ENCODE data around the gene HSD17B1. TPM values are rescaled to one million over a fixed set of nuclear protein-coding genes. Genes with fewer than 3 reads are reported as not detected.
"Not testable (repeated sequence)": the region's sequence is repeated elsewhere in the genome, so short reads cannot be mapped to it uniquely, and the experiment has no call there.

The HSD17B1 gene
- total RNA-seq, 2 experiments from 2014 or later: 0.73 to 0.97 TPM

GRCh38 chr17:42541041-42541833, 11.5 kb upstream of the HSD17B1 start:
- peak overlapping the region; percentile 77 for H3K27ac Mint-ChIP-seq
- H3K36me3 Mint-ChIP-seq (ENCODE audit: low read depth): peaks cover 9% of the 10 kb centered on the region
- H3K9me3 Mint-ChIP-seq: no peaks in the 10 kb centered on the region
- peaks cover 41% of the 10 kb centered on the region for H3K4me1 Mint-ChIP-seq
- no peaks in the 10 kb centered on the region for H3K27me3 Mint-ChIP-seq
- H3K4me3 Mint-ChIP-seq: peak overlapping the region; percentile 14
- CTCF ChIA-PET: interaction anchor here (0.5 to 1.8 kb wide), 8 partner anchors 10 to 1660 kb away, joined by 3 to 9 read pairs (median 4); no protein-coding TSS in a partner anchor
- no peak for DNase-seq
- POLR2A ChIA-PET: interaction anchor here (0.7 kb wide), 1 partner anchor 299 kb away, joined by 3 read pairs; no protein-coding TSS in a partner anchor

DNA sequence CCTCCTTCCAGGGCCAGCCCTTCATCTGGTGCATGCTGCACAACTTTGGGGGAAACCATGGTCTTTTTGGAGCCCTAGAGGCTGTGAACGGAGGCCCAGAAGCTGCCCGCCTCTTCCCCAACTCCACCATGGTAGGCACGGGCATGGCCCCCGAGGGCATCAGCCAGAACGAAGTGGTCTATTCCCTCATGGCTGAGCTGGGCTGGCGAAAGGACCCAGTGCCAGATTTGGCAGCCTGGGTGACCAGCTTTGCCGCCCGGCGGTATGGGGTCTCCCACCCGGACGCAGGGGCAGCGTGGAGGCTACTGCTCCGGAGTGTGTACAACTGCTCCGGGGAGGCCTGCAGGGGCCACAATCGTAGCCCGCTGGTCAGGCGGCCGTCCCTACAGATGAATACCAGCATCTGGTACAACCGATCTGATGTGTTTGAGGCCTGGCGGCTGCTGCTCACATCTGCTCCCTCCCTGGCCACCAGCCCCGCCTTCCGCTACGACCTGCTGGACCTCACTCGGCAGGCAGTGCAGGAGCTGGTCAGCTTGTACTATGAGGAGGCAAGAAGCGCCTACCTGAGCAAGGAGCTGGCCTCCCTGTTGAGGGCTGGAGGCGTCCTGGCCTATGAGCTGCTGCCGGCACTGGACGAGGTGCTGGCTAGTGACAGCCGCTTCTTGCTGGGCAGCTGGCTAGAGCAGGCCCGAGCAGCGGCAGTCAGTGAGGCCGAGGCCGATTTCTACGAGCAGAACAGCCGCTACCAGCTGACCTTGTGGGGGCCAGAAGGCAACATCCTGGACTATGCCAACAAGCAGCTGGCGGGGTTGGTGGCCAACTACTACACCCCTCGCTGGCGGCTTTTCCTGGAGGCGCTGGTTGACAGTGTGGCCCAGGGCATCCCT, 9.3 kb upstream of the HSD17B1 start:
- Mint-ChIP-seq H3K9me3 (no peaks in the 10 kb centered on the region), H3K27me3 (no peaks in the 10 kb centered on the region), H3K27ac (no peak overlapping the region), H3K4me3 (no peak overlapping the region), H3K36me3 (ENCODE audit: low read depth) (peaks cover 9% of the 10 kb centered on the region), H3K4me1 (peaks cover 26% of the 10 kb centered on the region)
- ChIA-PET CTCF (interaction anchor here (1.2 to 1.4 kb wide), 3 partner anchors 9 to 34 kb away, joined by 3 to 4 read pairs (median 4); partner anchors contain the start of gene PSMC3IP), POLR2A (interaction anchor here (0.6 kb wide), 1 partner anchor 249 kb away, joined by 3 read pairs; no protein-coding TSS in a partner anchor)
- DNase-seq: no peak

GRCh38 chr17:42544874-42545283, 7.8 kb upstream of the HSD17B1 start:
- H3K4me3 Mint-ChIP-seq: no peak overlapping the region
- peaks cover 29% of the 10 kb centered on the region for H3K4me1 Mint-ChIP-seq
- ChIA-PET POLR2A (no interaction called here), CTCF (interaction anchor here (1.2 kb wide), 1 partner anchor 34 kb away, joined by 3 read pairs; no protein-coding TSS in a partner anchor)
- no peak overlapping the region for H3K27ac Mint-ChIP-seq
- H3K27me3 Mint-ChIP-seq: no peaks in the 10 kb centered on the region
- no peaks in the 10 kb centered on the region for H3K9me3 Mint-ChIP-seq
- H3K36me3 Mint-ChIP-seq (ENCODE audit: low read depth): peaks cover 2% of the 10 kb centered on the region
- DNase-seq: no peak

GRCh38 chr17:42545755-42546505, 6.8 kb upstream of the HSD17B1 start:
- H3K27ac Mint-ChIP-seq; H3K36me3 Mint-ChIP-seq (ENCODE audit: low read depth); H3K27me3 Mint-ChIP-seq; H3K9me3 Mint-ChIP-seq; POLR2A ChIA-PET; DNase-seq; H3K4me3 Mint-ChIP-seq: not testable (repeated sequence)
- H3K4me1 Mint-ChIP-seq: peaks cover 21% of the 10 kb centered on the region
- CTCF ChIA-PET: interaction anchor here (1.2 kb wide), 1 partner anchor 33 kb away, joined by 3 read pairs; no protein-coding TSS in a partner anchor

DNA sequence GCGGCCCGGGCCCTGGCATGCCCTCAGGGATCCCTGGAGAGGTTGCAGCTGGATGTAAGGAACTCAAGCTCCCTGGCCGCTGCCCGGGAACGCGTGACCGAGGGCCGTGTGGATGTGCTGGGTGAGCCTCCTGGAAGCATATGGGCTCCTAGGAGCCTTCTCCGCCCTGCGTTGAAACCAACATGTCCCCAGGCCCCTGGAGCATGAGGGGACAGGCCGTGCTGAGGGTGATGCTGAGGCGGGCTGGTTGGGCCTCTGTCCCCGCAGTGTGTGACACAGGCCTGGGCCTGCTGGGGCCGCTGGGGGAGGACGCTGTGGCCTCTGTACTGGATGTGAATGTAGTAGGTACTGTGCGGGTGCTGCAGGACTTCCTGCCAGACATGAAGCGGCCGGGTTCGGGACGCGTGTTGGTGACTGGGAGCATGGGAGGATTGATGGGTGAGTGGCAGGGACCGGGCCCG, 5.7 kb upstream of the HSD17B1 start:
- CTCF ChIA-PET: interaction anchor here (0.5 to 1.7 kb wide), 3 partner anchors 10 to 737 kb away, joined by 3 to 10 read pairs (median 3); no protein-coding TSS in a partner anchor
- peaks cover 13% of the 10 kb centered on the region for H3K4me1 Mint-ChIP-seq
- no peak for DNase-seq
- H3K27me3 Mint-ChIP-seq: no peaks in the 10 kb centered on the region
- no peak overlapping the region for H3K27ac Mint-ChIP-seq
- no peak overlapping the region for H3K4me3 Mint-ChIP-seq
- H3K9me3 Mint-ChIP-seq: no peaks in the 10 kb centered on the region
- H3K36me3 Mint-ChIP-seq (ENCODE audit: low read depth): peaks cover 3% of the 10 kb centered on the region
- POLR2A ChIA-PET: no interaction called here

DNA sequence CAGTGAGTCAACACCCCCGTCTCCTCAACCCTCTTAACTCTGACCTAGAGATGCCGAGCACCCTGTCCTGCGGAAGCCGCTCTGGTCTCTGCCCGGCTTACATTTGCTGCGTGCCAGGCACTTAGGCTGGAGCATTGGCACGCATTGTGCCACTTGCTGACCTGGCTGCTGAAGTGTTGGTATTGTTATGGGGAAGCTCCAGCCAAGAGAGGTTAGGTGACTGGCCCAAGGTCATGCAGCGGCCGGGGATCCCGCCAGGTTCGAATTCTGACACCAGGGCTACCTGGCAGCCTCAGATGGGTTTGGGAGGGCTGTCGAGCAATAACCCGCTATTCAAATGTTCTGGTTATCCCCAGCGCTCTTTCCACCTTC, 5.0 kb upstream of the HSD17B1 start:
- no peak for DNase-seq
- no peak overlapping the region for H3K4me3 Mint-ChIP-seq
- peaks cover 3% of the 10 kb centered on the region for H3K36me3 Mint-ChIP-seq (ENCODE audit: low read depth)
- H3K4me1 Mint-ChIP-seq: peaks cover 15% of the 10 kb centered on the region
- no peak overlapping the region for H3K27ac Mint-ChIP-seq
- no peaks in the 10 kb centered on the region for H3K27me3 Mint-ChIP-seq
- H3K9me3 Mint-ChIP-seq: no peaks in the 10 kb centered on the region
- ChIA-PET CTCF (interaction anchor here (0.5 to 1.7 kb wide), 7 partner anchors 11 to 737 kb away, joined by 3 to 10 read pairs (median 4); partner anchors contain the start of gene NAGLU), POLR2A (no interaction called here)

GRCh38 chr17:42548070-42548837, 4.5 kb upstream of the HSD17B1 start:
- peak; percentile 83 for DNase-seq
- peaks cover 3% of the 10 kb centered on the region for H3K36me3 Mint-ChIP-seq (ENCODE audit: low read depth)
- H3K4me1 Mint-ChIP-seq: peaks cover 16% of the 10 kb centered on the region
- peak overlapping the region; percentile 52 for H3K4me3 Mint-ChIP-seq
- no peaks in the 10 kb centered on the region for H3K9me3 Mint-ChIP-seq
- ChIA-PET CTCF (interaction anchor here (1.1 to 1.7 kb wide), 5 partner anchors 10 to 30 kb away, joined by 3 to 10 read pairs (median 5); partner anchors contain the start of gene NAGLU), POLR2A (no interaction called here)
- no peak overlapping the region for H3K27ac Mint-ChIP-seq
- no peaks in the 10 kb centered on the region for H3K27me3 Mint-ChIP-seq

- no peaks in the 10 kb centered on the region for H3K9me3 Mint-ChIP-seq
- H3K27me3 Mint-ChIP-seq: no peaks in the 10 kb centered on the region
- DNase-seq: no peak
- peaks cover 6% of the 10 kb centered on the region for H3K36me3 Mint-ChIP-seq (ENCODE audit: low read depth)
- H3K4me3 Mint-ChIP-seq: peak overlapping the region; percentile 40
- H3K4me1 Mint-ChIP-seq: peaks cover 21% of the 10 kb centered on the region
- no peak overlapping the region for H3K27ac Mint-ChIP-seq
- ChIA-PET POLR2A (no interaction called here), CTCF (interaction anchor here (1.4 to 1.7 kb wide), 4 partner anchors 9 to 29 kb away, joined by 4 to 10 read pairs (median 6); partner anchors contain the start of gene NAGLU)
Observed at GRCh38 chr17:42548993-42549755, 3.5 kb upstream of the HSD17B1 start.

DNA sequence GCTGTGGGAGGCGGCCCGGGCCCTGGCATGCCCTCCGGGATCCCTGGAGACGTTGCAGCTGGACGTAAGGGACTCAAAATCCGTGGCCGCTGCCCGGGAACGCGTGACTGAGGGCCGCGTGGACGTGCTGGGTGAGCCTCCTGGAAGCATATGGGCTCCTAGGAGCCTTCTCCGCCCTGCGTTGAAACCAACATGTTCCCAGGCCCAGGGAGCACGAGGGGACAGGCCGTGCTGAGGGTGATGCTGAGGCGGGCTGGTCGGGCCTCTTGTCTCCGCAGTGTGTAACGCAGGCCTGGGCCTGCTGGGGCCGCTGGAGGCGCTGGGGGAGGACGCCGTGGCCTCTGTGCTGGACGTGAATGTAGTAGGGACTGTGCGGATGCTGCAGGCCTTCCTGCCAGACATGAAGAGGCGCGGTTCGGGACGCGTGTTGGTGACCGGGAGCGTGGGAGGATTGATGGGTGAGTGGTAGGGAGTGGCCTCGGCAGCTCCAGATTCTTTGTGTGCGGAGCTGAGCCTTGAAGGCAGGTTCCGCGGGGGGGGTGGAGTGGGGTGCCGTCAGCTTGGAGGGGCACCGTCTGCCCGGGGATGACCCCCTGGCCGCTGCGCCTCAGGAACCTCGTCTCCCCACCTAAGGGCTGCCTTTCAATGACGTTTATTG, 567 bp downstream of the HSD17B1 start:
- Mint-ChIP-seq H3K4me3 (peak overlapping the region; percentile 87), H3K27ac (peak overlapping the region; percentile 91), H3K27me3 (no peaks in the 10 kb centered on the region), H3K4me1 (peaks cover 37% of the 10 kb centered on the region), H3K36me3 (ENCODE audit: low read depth) (peaks cover 7% of the 10 kb centered on the region), H3K9me3 (no peaks in the 10 kb centered on the region)
- ChIA-PET POLR2A (no interaction called here), CTCF (interaction anchor here (0.5 to 2.1 kb wide), 7 partner anchors 12 to 69 kb away, joined by 3 to 9 read pairs (median 3); partner anchors contain the start of genes NAGLU and PSMC3IP)
- no peak for DNase-seq

GRCh38 chr17:42553866-42554249, 1.1 kb downstream of the HSD17B1 start:
- CTCF ChIA-PET: interaction anchor here (0.8 to 2.1 kb wide), 9 partner anchors 10 to 70 kb away, joined by 3 to 13 read pairs (median 3); partner anchors contain the start of genes NAGLU and PSMC3IP
- H3K27ac Mint-ChIP-seq: peak overlapping the region; percentile 91
- H3K27me3 Mint-ChIP-seq: no peaks in the 10 kb centered on the region
- DNase-seq: no peak
- POLR2A ChIA-PET: no interaction called here
- H3K36me3 Mint-ChIP-seq (ENCODE audit: low read depth): peaks cover 7% of the 10 kb centered on the region
- H3K9me3 Mint-ChIP-seq: no peaks in the 10 kb centered on the region
- H3K4me1 Mint-ChIP-seq: peaks cover 34% of the 10 kb centered on the region
- H3K4me3 Mint-ChIP-seq: peak overlapping the region; percentile 87
